Skin of body (tissue), 2 donors: ENCODE measurements around the gene TIGIT. TPM values are rescaled to one million over a fixed set of nuclear protein-coding genes. Genes with fewer than 3 reads are reported as not detected.

Experiments
- DNase-seq: peaks from one replicate; lab custom pipeline; 2025; lab: John Stamatoyannopoulos, UW
- total RNA-seq: library from RNA; depleted of rRNA; stranded (reverse); fragments of >200 nt; gene quantifications from one replicate; pipeline ENCODE4 v1.2.3, GENCODE V29; 2014

The TIGIT gene
- total RNA-seq, 1 donor from 2014 or later, result 0.59 TPM

DNA sequence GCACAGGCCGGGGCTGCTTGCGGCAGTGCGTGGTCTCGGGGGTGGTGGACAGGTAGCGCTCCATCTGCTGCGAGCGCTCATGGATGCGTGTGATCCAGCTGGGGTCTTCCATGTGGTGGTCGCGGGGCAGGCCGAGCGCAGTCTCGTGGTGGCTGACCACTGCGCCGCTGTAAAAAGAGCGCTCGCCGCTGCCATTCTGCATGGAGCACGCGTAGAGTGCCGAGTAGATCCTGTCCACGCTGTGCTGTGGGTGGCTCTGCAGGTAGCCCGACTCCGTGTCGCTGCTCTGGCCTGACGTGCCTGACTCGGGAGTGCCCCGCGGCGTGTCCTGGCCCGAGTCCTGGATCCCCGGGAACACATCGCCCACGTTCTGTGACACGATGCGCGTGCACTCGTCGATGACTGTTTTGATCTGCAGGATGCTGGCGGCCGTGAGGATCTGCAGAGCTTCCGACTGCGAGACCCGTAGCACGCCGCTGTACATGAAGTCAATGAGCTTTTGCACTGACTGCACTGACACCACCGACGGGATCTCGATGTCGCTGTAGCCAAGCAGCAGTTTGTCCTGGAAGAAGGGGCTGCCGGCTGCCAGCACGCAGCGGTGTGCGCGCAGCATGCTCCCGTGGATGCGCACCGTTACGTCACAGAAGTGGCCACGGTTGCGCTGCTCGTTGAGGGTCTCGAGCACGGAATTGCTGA lies 57.4 kb downstream of the TIGIT start:
- no peak for DNase-seq

GRCh38 chr3:114351822-114352145 lies 58.0 kb downstream of the TIGIT start:
- no peak for DNase-seq

DNA sequence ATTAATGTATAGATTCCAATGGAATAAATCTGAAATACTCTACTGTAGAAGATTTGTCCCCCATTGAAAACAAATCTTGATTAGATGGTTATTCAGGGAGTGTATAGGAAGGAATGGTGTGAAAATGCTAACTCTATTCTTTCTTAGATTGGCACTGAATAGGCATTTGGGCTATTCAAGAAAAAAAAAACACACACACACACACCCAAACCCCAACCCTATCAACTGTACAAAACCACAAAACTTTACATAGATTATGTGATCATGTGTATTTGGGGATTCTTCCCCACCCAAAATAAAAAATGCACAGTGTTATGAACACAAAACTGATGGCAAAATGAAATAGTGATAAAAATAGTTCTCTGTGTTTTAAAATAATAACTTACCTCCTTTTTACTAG lies 61.8 kb downstream of the TIGIT start:
- DNase-seq, result no peak

DNA sequence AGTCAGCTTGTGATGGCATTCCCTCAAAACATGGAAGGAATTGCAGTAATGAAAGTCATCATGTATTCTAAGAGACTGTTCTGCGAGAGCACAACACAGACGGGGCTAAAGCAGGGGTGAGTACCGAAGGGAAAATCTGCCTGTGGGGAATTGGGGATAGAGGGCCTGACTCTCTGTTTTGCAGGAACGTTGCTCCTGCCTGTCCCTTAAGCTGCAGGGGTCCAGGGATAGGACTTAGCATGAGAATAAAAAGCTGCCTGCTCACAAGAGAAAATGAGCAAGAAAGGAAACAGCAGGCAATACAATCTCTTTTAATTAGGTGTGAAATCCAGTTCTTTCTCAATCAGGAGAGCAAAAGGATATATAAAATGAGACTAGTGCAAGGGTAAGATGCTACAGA lies 62.2 kb downstream of the TIGIT start:
- DNase-seq, result no peak

- DNase-seq, result no peak
These were observed 62.7 kb downstream of the TIGIT start for GRCh38 chr3:114356525-114356924.

Other genes starting within 250 kb of the TIGIT start
- 3.9 TPM for gene CCDC191, start 237.5 kb upstream of the TIGIT start, total RNA-seq
- gene QTRT2, start 237.3 kb upstream of the TIGIT start, total RNA-seq, result 23.9 TPM
- gene DRD3, start 115.0 kb upstream of the TIGIT start, total RNA-seq, result not detected
- gene ZNF80, start 56.5 kb upstream of the TIGIT start, total RNA-seq, result not detected